DMS 273 (cell line): ENCODE measurements around the gene AHDC1.
A peak's percentile ranks its signal among the peaks of the same experiment; 100 is the strongest.
"Not testable (repeated sequence)": the region's sequence is repeated elsewhere in the genome, so short reads cannot be mapped to it uniquely, and the experiment has no call there.

Source experiments
- DNase-seq: peaks from one replicate; lab custom pipeline; 2025; ENCODE audit not compliant: unreplicated experiment; lab: John Stamatoyannopoulos, UW

Gene AHDC1

GRCh38 chr1:27519331-27520258, 84.3 kb downstream of the AHDC1 start:
- peak; percentile 84 for DNase-seq

GRCh38 chr1:27518808-27519207, 85.1 kb downstream of the AHDC1 start:
- no peak for DNase-seq

- DNase-seq: no peak
These were observed 85.8 kb downstream of the AHDC1 start for GRCh38 chr1:27517907-27518718.

GRCh38 chr1:27517301-27517700, 86.6 kb downstream of the AHDC1 start:
- DNase-seq: no peak

- no peak for DNase-seq
These were observed 88.3 kb downstream of the AHDC1 start for GRCh38 chr1:27515626-27516025.

- no peak for DNase-seq
These were observed 90.0 kb downstream of the AHDC1 start for GRCh38 chr1:27513958-27514357.

GRCh38 chr1:27513528-27513927, 90.4 kb downstream of the AHDC1 start:
- DNase-seq: no peak

GRCh38 chr1:27509127-27510080, 94.5 kb downstream of the AHDC1 start:
- peak; percentile 59 for DNase-seq

GRCh38 chr1:27507960-27508665, 95.8 kb downstream of the AHDC1 start:
- DNase-seq: peak; percentile 72

GRCh38 chr1:27506703-27507102, 97.2 kb downstream of the AHDC1 start:
- peak; percentile 60 for DNase-seq

GRCh38 chr1:27505420-27505680, 98.6 kb downstream of the AHDC1 start:
- DNase-seq: no peak

GRCh38 chr1:27504588-27505419, 99.1 kb downstream of the AHDC1 start:
- peak; percentile 78 for DNase-seq

GRCh38 chr1:27503844-27504587, 99.9 kb downstream of the AHDC1 start:
- DNase-seq: no peak

- no peak for DNase-seq
These were observed 100.9 kb downstream of the AHDC1 start for GRCh38 chr1:27503033-27503432.

- DNase-seq: not testable (repeated sequence)
These were observed 102.8 kb downstream of the AHDC1 start for GRCh38 chr1:27501159-27501558.

- DNase-seq: no peak
These were observed 104.8 kb downstream of the AHDC1 start for GRCh38 chr1:27499142-27499541.

- peak; percentile 62 for DNase-seq
These were observed 107.3 kb downstream of the AHDC1 start for GRCh38 chr1:27496604-27497155.

- DNase-seq: no peak
These were observed 111.1 kb downstream of the AHDC1 start for GRCh38 chr1:27492796-27493195.
